Keratinocyte (primary cell): ENCODE results near the gene PLSCR4. TPM values are rescaled to one million over a fixed set of nuclear protein-coding genes. Genes with fewer than 3 reads are reported as not detected.

Experiments used
- DNase-seq: peaks from one replicate; pipeline ENCODE4 v3.0.0-alpha.2; 2011; ENCODE audit warnings: low read depth, missing footprints, low spot score
- FAIRE-seq: peaks from 2 replicates; lab custom pipeline; 2011; peaks lifted over from hg19 to GRCh38; lab: Jason Lieb, UNC
- H2AFZ ChIP-seq: 2 replicates; pipeline ENCODE4 v1.6.0; 2012; ENCODE audit warnings: low read length, control low read depth, inconsistent platforms; ENCODE audit not compliant: control insufficient read depth
- H3K27ac ChIP-seq: 2 replicates; pipeline ENCODE4 v1.5.1; 2011; ENCODE audit warnings: low read length; ENCODE audit not compliant: control insufficient read depth, insufficient read depth
- H3K27me3 ChIP-seq: 3 replicates; pipeline ENCODE4 v1.6.0; 2011; ENCODE audit warnings: low read length; ENCODE audit not compliant: control insufficient read depth, insufficient read depth; ENCODE audit errors: extremely low read depth
- H3K36me3 ChIP-seq, 2 experiments: 2 replicates in 1 of 2; 3 replicates in 1 of 2; pipeline ENCODE4 v1.5.1; 2011; ENCODE audit warnings: low read length in 2 of 2, mild to moderate bottlenecking in 1 of 2; ENCODE audit not compliant: control insufficient read depth in 2 of 2, insufficient read depth in 2 of 2; ENCODE audit errors: extremely low read depth in 1 of 2
- H3K4me1 ChIP-seq: 3 replicates; pipeline ENCODE4 v1.5.1; 2011; ENCODE audit warnings: low read length; ENCODE audit not compliant: control insufficient read depth, insufficient read depth; ENCODE audit errors: extremely low read depth
- H3K4me2 ChIP-seq: 3 replicates; pipeline ENCODE4 v1.6.0; 2011; ENCODE audit warnings: low read depth, low read length; ENCODE audit not compliant: control insufficient read depth, insufficient read depth; ENCODE audit errors: extremely low read depth
- H3K4me3 ChIP-seq, 3 experiments: fragments of 200-600 bp in 1 of 3; sonication (generic) in 1 of 3; 2 replicates in 2 of 3; 3 replicates in 1 of 3; pipeline ENCODE4 v1.5.1; 2011 to 2016; ENCODE audit warnings: low read length in 3 of 3, mild to moderate bottlenecking in 3 of 3, control low read depth in 2 of 3, inconsistent platforms in 1 of 3, low read depth in 1 of 3, mixed read lengths in 1 of 3, mixed run types in 1 of 3, moderate library complexity in 1 of 3; ENCODE audit not compliant: control insufficient read depth in 2 of 3, insufficient read depth in 2 of 3; ENCODE audit errors: extremely low read depth in 1 of 3
- H3K79me2 ChIP-seq: 2 replicates; pipeline ENCODE4 v1.6.0; 2012; ENCODE audit warnings: low read length; ENCODE audit not compliant: control insufficient read depth, insufficient read depth
- H3K9ac ChIP-seq: 3 replicates; pipeline ENCODE4 v1.6.0; 2011; ENCODE audit warnings: low read length; ENCODE audit not compliant: control insufficient read depth, insufficient read depth; ENCODE audit errors: extremely low read depth
- H3K9me1 ChIP-seq: 3 replicates; pipeline ENCODE4 v1.6.0; 2011; ENCODE audit warnings: low read length; ENCODE audit not compliant: control insufficient read depth, insufficient read depth; ENCODE audit errors: extremely low read depth
- H3K9me3 ChIP-seq: 2 replicates; pipeline ENCODE4 v1.5.1; 2012; ENCODE audit warnings: low read depth, low read length; ENCODE audit not compliant: control insufficient read depth
- H4K20me1 ChIP-seq: 3 replicates; pipeline ENCODE4 v1.6.0; 2011; ENCODE audit warnings: low read length; ENCODE audit not compliant: control insufficient read depth, insufficient read depth; ENCODE audit errors: extremely low read depth
- CTCF ChIP-seq, 3 experiments: IDR thresholded peaks in 1 of 3; conservative IDR thresholded peaks in 1 of 3; optimal IDR thresholded peaks in 1 of 3; 2 replicates in 2 of 3; 3 replicates in 1 of 3; pipeline versions ENCODE3 to v1.5.1; 2011; ENCODE audit warnings: low read length in 3 of 3, mild to moderate bottlenecking in 3 of 3, moderate library complexity in 2 of 3, control low read depth in 1 of 3, inconsistent platforms in 1 of 3; ENCODE audit not compliant: insufficient read depth in 2 of 3; ENCODE audit errors: extremely low read depth in 1 of 3
- EZH2 ChIP-seq: IDR thresholded peaks from one replicate; pipeline ENCODE4 v1.6.1; 2012; ENCODE audit warnings: inconsistent platforms, mild to moderate bottlenecking, low read length, moderate library complexity
- dilution Hi-C: fragments of 300-500 bp; cut with MboI; formaldehyde crosslinking; loops from one replicate; pipeline ENCODE4 v1.7.0; 2020; ENCODE audit warnings: low sequenced_read_pairs; ENCODE audit not compliant: extremely low pct_ligation_motif_present
- polyA plus RNA-seq, 5 experiments: library from polyadenylated mRNA; depleted of rRNA in 3 of 5; stranded (reverse) in 3 of 5; stranded (forward) in 1 of 5; unstranded in 1 of 5; fragments of >200 nt; gene quantifications; 1 replicate in 1 of 5; 2 replicates in 3 of 5; 3 replicates in 1 of 5; pipeline versions ENCODE4 v1.2.1 to v1.2.3, GENCODE V29; 2011 to 2012; ENCODE audit warnings: missing spikeins in 2 of 5, low read depth in 1 of 5, low replicate concordance in 1 of 5

Gene PLSCR4
- polyA plus RNA-seq, 1 donor (not counting 4 experiments of a cell fraction or from before 2014, with no cell fraction given), result 1.5 TPM

GRCh38 chr3:146169891-146170290 lies 81.0 kb downstream of the PLSCR4 start:
- no peak for FAIRE-seq
- Histone ChIP-seq H2AFZ (no peak overlapping the region), H3K4me1 (peaks cover 21% of the 10 kb centered on the region), H3K4me2 (no peak overlapping the region), H3K79me2 (no peaks in the 10 kb centered on the region), H3K9me1 (no peaks in the 10 kb centered on the region), H3K36me3 (no peaks in the 10 kb centered on the region), H3K27me3 (no peaks in the 10 kb centered on the region), H3K9me3 (no peaks in the 10 kb centered on the region), H3K27ac (no peak overlapping the region), H3K9ac (no peak overlapping the region), H4K20me1 (no peaks in the 10 kb centered on the region), H3K4me3 (no peak overlapping the region)
- DNase-seq, result no peak
- dilution Hi-C loops, result no loop called here
- TF ChIP-seq CTCF (optimal IDR thresholded peaks at IDR 0.05 in 1 of 3, IDR thresholded peaks at IDR 0.05 in 1 of 3, conservative IDR thresholded peaks at IDR 0.05 in 1 of 3; ENCODE audit: extremely low read depth in 1 of 3, insufficient read depth in 2 of 3, low read length in 3 of 3) (no peak), EZH2 (no peak)

GRCh38 chr3:146166826-146167225 lies 84.1 kb downstream of the PLSCR4 start:
- FAIRE-seq, result no peak
- Histone ChIP-seq H3K27ac (peak overlapping the region; percentile 53), H3K9me1 (no peaks in the 10 kb centered on the region), H3K4me1 (peaks cover 33% of the 10 kb centered on the region), H3K9ac (peak overlapping the region; percentile 40), H3K27me3 (no peaks in the 10 kb centered on the region), H3K4me3 (no peak overlapping the region), H3K36me3 (no peaks in the 10 kb centered on the region), H3K79me2 (no peaks in the 10 kb centered on the region), H4K20me1 (no peaks in the 10 kb centered on the region), H3K4me2 (peak overlapping the region; percentile 47), H3K9me3 (no peaks in the 10 kb centered on the region), H2AFZ (peak overlapping the region; percentile 53)
- dilution Hi-C loops, result no loop called here
- TF ChIP-seq CTCF (optimal IDR thresholded peaks at IDR 0.05 in 1 of 3, IDR thresholded peaks at IDR 0.05 in 1 of 3, conservative IDR thresholded peaks at IDR 0.05 in 1 of 3; ENCODE audit: extremely low read depth in 1 of 3, insufficient read depth in 2 of 3, low read length in 3 of 3) (no peak), EZH2 (no peak)
- DNase-seq, result no peak
